Thoracic aorta (tissue), 2 donors: ENCODE results near the gene PDIA3. TPM values are rescaled to one million over a fixed set of nuclear protein-coding genes. Genes with fewer than 3 reads are reported as not detected.

Experiments used
- ATAC-seq: fragments of 150-250 bp; one replicate; pipeline ENCODE4 v1.8.0; 2017; ENCODE audit warnings: low read depth; ENCODE audit not compliant: insufficient number of reproducible peaks, low FRiP score
- DNase-seq: peaks from one replicate; pipeline ENCODE4 v3.0.0-alpha.2; 2020; ENCODE audit warnings: low spot score
- H3K27ac ChIP-seq, 2 donors: fragments of 200-600 bp; sonication (generic); 1 replicate in 1 of 2; 2 replicates in 1 of 2; pipeline ENCODE4 v1.5.1; 2016; ENCODE audit warnings: mild to moderate bottlenecking in 2 of 2, moderate library complexity in 2 of 2
- H3K27me3 ChIP-seq: fragments of 200-600 bp; sonication (generic); replicated peaks from 2 replicates; pipeline ENCODE4 v1.6.0; 2016; ENCODE audit warnings: mild to moderate bottlenecking; ENCODE audit not compliant: insufficient read depth
- H3K36me3 ChIP-seq: fragments of 200-600 bp; sonication (generic); one replicate; pipeline ENCODE4 v1.5.1; 2016
- H3K4me1 ChIP-seq, 2 donors: fragments of 200-600 bp; sonication (generic); 1 replicate in 1 of 2; 2 replicates in 1 of 2; pipeline versions ENCODE4 v1.5.1 to v1.6.0; 2016; ENCODE audit warnings: low read depth in 2 of 2, mild to moderate bottlenecking in 1 of 2; ENCODE audit not compliant: control insufficient read depth in 1 of 2
- H3K4me3 ChIP-seq: fragments of 200-600 bp; sonication (generic); 2 replicates; pipeline ENCODE4 v1.5.1; 2016; ENCODE audit warnings: mild to moderate bottlenecking
- H3K9me3 ChIP-seq: fragments of 200-600 bp; sonication (generic); 2 replicates; pipeline ENCODE4 v1.5.1; 2016
- CTCF ChIP-seq: fragments of 200-600 bp; sonication (generic); IDR thresholded peaks from one replicate; pipeline ENCODE4 v1.5.1; 2019; ENCODE audit warnings: antibody characterized with exemption
- total RNA-seq, 2 donors: library from RNA; depleted of rRNA; stranded (reverse); fragments of >200 nt; gene quantifications; one replicate each; pipeline versions ENCODE4 v1.1.0 to v1.2.3, GENCODE V29; 2016

Gene PDIA3
- total RNA-seq, 2 donors from 2014 or later = 136 to 144 TPM

- Histone ChIP-seq H3K27ac (no peak overlapping the region), H3K4me3 (no peak overlapping the region), H3K27me3 (no peaks in the 10 kb centered on the region), H3K36me3 (no peaks in the 10 kb centered on the region), H3K9me3 (no peaks in the 10 kb centered on the region), H3K4me1 (peaks cover 3 to 20% of the 10 kb centered on the region in 2 donors)
- ATAC-seq (no peak), DNase-seq (no peak)
- TF ChIP-seq CTCF = no peak
Observed at GRCh38 chr15:43779016-43779415, 32.8 kb downstream of the PDIA3 start.

GRCh38 chr15:43789409-43789808, 43.2 kb downstream of the PDIA3 start:
- H3K27me3 ChIP-seq = no peaks in the 10 kb centered on the region
- H3K9me3 ChIP-seq = no peaks in the 10 kb centered on the region
- no peak overlapping the region for H3K4me3 ChIP-seq
- H3K27ac ChIP-seq = no peak overlapping the region
- ATAC-seq (no peak), DNase-seq (no peak)
- no peaks in the 10 kb centered on the region for H3K36me3 ChIP-seq
- TF ChIP-seq CTCF = no peak
- H3K4me1 ChIP-seq = peaks cover 11 to 15% of the 10 kb centered on the region in 2 donors

GRCh38 chr15:43791993-43792760, 45.9 kb downstream of the PDIA3 start, which contains the start of gene SERF2:
Gene SERF2, plus strand, starts transcription at chr15:43792320. Its CDS starts 57 bp downstream, at chr15:43792377.
- Histone ChIP-seq H3K9me3 (no peaks in the 10 kb centered on the region), H3K27me3 (no peaks in the 10 kb centered on the region), H3K4me1 (peaks cover 17 to 35% of the 10 kb centered on the region in 2 donors), H3K4me3 (peak within 1 kb of the TSS; percentile 77), H3K27ac (peak within 1 kb of the TSS; percentile 90 to 99), H3K36me3 (peaks cover 15% of the 10 kb centered on the region)
- DNase-seq (peak; percentile 99), ATAC-seq (peak; percentile 89)
- TF ChIP-seq CTCF = no peak

- peak overlapping the region; percentile 77 for H3K4me3 ChIP-seq
- H3K36me3 ChIP-seq = peaks cover 17% of the 10 kb centered on the region
- no peak for ATAC-seq
- H3K27ac ChIP-seq = peak overlapping the region; percentile 90 to 99
- H3K9me3 ChIP-seq = no peaks in the 10 kb centered on the region
- H3K4me1 ChIP-seq = peaks cover 17 to 43% of the 10 kb centered on the region in 2 donors
- DNase-seq = no peak
- H3K27me3 ChIP-seq = no peaks in the 10 kb centered on the region
- TF ChIP-seq CTCF = no peak
Observed at GRCh38 chr15:43792761-43793476, 46.7 kb downstream of the PDIA3 start.

- H3K4me3 ChIP-seq = peak overlapping the region; percentile 77
- H3K4me1 ChIP-seq = peaks cover 17 to 47% of the 10 kb centered on the region in 2 donors
- peaks cover 17% of the 10 kb centered on the region for H3K36me3 ChIP-seq
Observed at GRCh38 chr15:43793647-43794046, 47.4 kb downstream of the PDIA3 start.

More at GRCh38 chr15:43793647-43794046, 47.4 kb downstream of the PDIA3 start:
- TF ChIP-seq CTCF = no peak
- H3K9me3 ChIP-seq = no peaks in the 10 kb centered on the region
- H3K27ac ChIP-seq = peak overlapping the region; percentile 90 to 99
- H3K27me3 ChIP-seq = no peaks in the 10 kb centered on the region
- ATAC-seq (no peak), DNase-seq (no peak)
